ENCODE measurements around the gene DERL2.

DERL2 gene

GRCh38 chr17:5513628-5514027 is 27.6 kb upstream of the DERL2 start:
- Histone ChIP-seq H3K27ac (ENCODE audit: insufficient read depth in 1 of 2, low read depth in 1 of 2, low read length in 2 of 2, poor library complexity in 1 of 2, severe bottlenecking in 2 of 2) (no peak overlapping the region), H3K9me3 (ENCODE audit: control extremely low read depth in 1 of 5, control insufficient read depth in 4 of 5, insufficient read depth in 2 of 5, low read depth in 1 of 5, low read length in 4 of 5) (no peaks in the 10 kb centered on the region), H3K36me3 (ENCODE audit: control insufficient read depth in 4 of 4, insufficient read depth in 4 of 4, low read length in 3 of 4) (peaks cover 3 to 22% (median 7%) of the 10 kb centered on the region in 4 experiments), H3K4me3 (ENCODE audit: control insufficient read depth in 1 of 7, extremely low read depth in 1 of 7, insufficient read depth in 4 of 7, low read depth in 2 of 7, low read length in 6 of 7) (no peak overlapping the region), H3K4me1 (ENCODE audit: control extremely low read depth in 1 of 4, control insufficient read depth in 4 of 4, insufficient read depth in 4 of 4, low read length in 3 of 4) (no peaks in the 10 kb centered on the region), H3K27me3 (replicated peaks in 2 of 5; ENCODE audit: control insufficient read depth in 4 of 5, insufficient read depth in 5 of 5, low read length in 4 of 5) (no peaks in the 10 kb centered on the region)
- DNase-seq = peak in 2 of 3 donors; percentile 27 to 30
- POLR2A ChIA-PET = no interaction called here
- CTCF ChIA-PET = no interaction called here
- WGBS (ENCODE audit: insufficient coverage) = 100% methylated on average over 3 of the region's 7 CpGs

- no peak overlapping the region for H3K27ac ChIP-seq (ENCODE audit: insufficient read depth in 1 of 2, low read depth in 1 of 2, low read length in 2 of 2, poor library complexity in 1 of 2, severe bottlenecking in 2 of 2)
- CTCF ChIA-PET = interaction anchor here (0.6 kb wide), 1 partner anchor 131 kb away, joined by 3 read pairs; no protein-coding TSS in a partner anchor
- POLR2A ChIA-PET = no interaction called here
- 93% methylated on average over 10 of the region's 17 CpGs for WGBS (ENCODE audit: insufficient coverage)
- H3K4me1 ChIP-seq (ENCODE audit: control extremely low read depth in 1 of 4, control insufficient read depth in 4 of 4, insufficient read depth in 4 of 4, low read length in 3 of 4) = no peaks in the 10 kb centered on the region
- H3K27me3 ChIP-seq (replicated peaks in 2 of 5; ENCODE audit: control insufficient read depth in 4 of 5, insufficient read depth in 5 of 5, low read length in 4 of 5) = no peaks in the 10 kb centered on the region
- no peak overlapping the region for H3K4me3 ChIP-seq (ENCODE audit: control insufficient read depth in 1 of 7, extremely low read depth in 1 of 7, insufficient read depth in 4 of 7, low read depth in 2 of 7, low read length in 6 of 7)
- H3K36me3 ChIP-seq (ENCODE audit: control insufficient read depth in 4 of 4, insufficient read depth in 4 of 4, low read length in 3 of 4) = peaks cover 3 to 17% (median 7%) of the 10 kb centered on the region in 4 experiments
- DNase-seq = peak in 2 of 3 donors; percentile 34 to 57
- H3K9me3 ChIP-seq (ENCODE audit: control extremely low read depth in 1 of 5, control insufficient read depth in 4 of 5, insufficient read depth in 2 of 5, low read depth in 1 of 5, low read length in 4 of 5) = no peaks in the 10 kb centered on the region
These were observed 25.6 kb upstream of the DERL2 start for GRCh38 chr17:5511401-5512225.

GRCh38 chr17:5510771-5511170 is 24.8 kb upstream of the DERL2 start:
- no peak for DNase-seq
- H3K36me3 ChIP-seq (ENCODE audit: control insufficient read depth in 4 of 4, insufficient read depth in 4 of 4, low read length in 3 of 4) = peaks cover 2 to 9% (median 6%) of the 10 kb centered on the region in 4 experiments
- no peaks in the 10 kb centered on the region for H3K4me1 ChIP-seq (ENCODE audit: control extremely low read depth in 1 of 4, control insufficient read depth in 4 of 4, insufficient read depth in 4 of 4, low read length in 3 of 4)
- no peak overlapping the region for H3K27ac ChIP-seq (ENCODE audit: insufficient read depth in 1 of 2, low read depth in 1 of 2, low read length in 2 of 2, poor library complexity in 1 of 2, severe bottlenecking in 2 of 2)
- no peaks in the 10 kb centered on the region for H3K9me3 ChIP-seq (ENCODE audit: control extremely low read depth in 1 of 5, control insufficient read depth in 4 of 5, insufficient read depth in 2 of 5, low read depth in 1 of 5, low read length in 4 of 5)
- ChIA-PET CTCF (no interaction called here), POLR2A (no interaction called here)
- H3K4me3 ChIP-seq (ENCODE audit: control insufficient read depth in 1 of 7, extremely low read depth in 1 of 7, insufficient read depth in 4 of 7, low read depth in 2 of 7, low read length in 6 of 7) = no peak overlapping the region
- 96% methylated on average over 4 of the region's 8 CpGs for WGBS (ENCODE audit: insufficient coverage)
- no peaks in the 10 kb centered on the region for H3K27me3 ChIP-seq (replicated peaks in 2 of 5; ENCODE audit: control insufficient read depth in 4 of 5, insufficient read depth in 5 of 5, low read length in 4 of 5)

- DNase-seq = no peak
- Histone ChIP-seq H3K9me3 (ENCODE audit: control extremely low read depth in 1 of 5, control insufficient read depth in 4 of 5, insufficient read depth in 2 of 5, low read depth in 1 of 5, low read length in 4 of 5) (no peaks in the 10 kb centered on the region), H3K27ac (ENCODE audit: insufficient read depth in 1 of 2, low read depth in 1 of 2, low read length in 2 of 2, poor library complexity in 1 of 2, severe bottlenecking in 2 of 2) (no peak overlapping the region), H3K36me3 (ENCODE audit: control insufficient read depth in 4 of 4, insufficient read depth in 4 of 4, low read length in 3 of 4) (peaks cover under 1 to 6% (median 3%) of the 10 kb centered on the region in 4 experiments), H3K4me3 (ENCODE audit: control insufficient read depth in 1 of 7, extremely low read depth in 1 of 7, insufficient read depth in 4 of 7, low read depth in 2 of 7, low read length in 6 of 7) (no peak overlapping the region), H3K27me3 (replicated peaks in 2 of 5; ENCODE audit: control insufficient read depth in 4 of 5, insufficient read depth in 5 of 5, low read length in 4 of 5) (no peaks in the 10 kb centered on the region), H3K4me1 (ENCODE audit: control extremely low read depth in 1 of 4, control insufficient read depth in 4 of 4, insufficient read depth in 4 of 4, low read length in 3 of 4) (no peaks in the 10 kb centered on the region)
- CTCF ChIA-PET = interaction anchor here (1.3 kb wide), 1 partner anchor 17 kb away, joined by 3 read pairs; no protein-coding TSS in a partner anchor
- 98% methylated on average over 6 of the region's 8 CpGs for WGBS (ENCODE audit: insufficient coverage)
- POLR2A ChIA-PET = no interaction called here
These were observed 23.5 kb upstream of the DERL2 start for GRCh38 chr17:5509482-5509881.

GRCh38 chr17:5508810-5509209 is 22.8 kb upstream of the DERL2 start:
- Histone ChIP-seq H3K4me3 (ENCODE audit: control insufficient read depth in 1 of 7, extremely low read depth in 1 of 7, insufficient read depth in 4 of 7, low read depth in 2 of 7, low read length in 6 of 7) (no peak overlapping the region), H3K4me1 (ENCODE audit: control extremely low read depth in 1 of 4, control insufficient read depth in 4 of 4, insufficient read depth in 4 of 4, low read length in 3 of 4) (no peaks in the 10 kb centered on the region), H3K27me3 (replicated peaks in 2 of 5; ENCODE audit: control insufficient read depth in 4 of 5, insufficient read depth in 5 of 5, low read length in 4 of 5) (no peaks in the 10 kb centered on the region), H3K9me3 (ENCODE audit: control extremely low read depth in 1 of 5, control insufficient read depth in 4 of 5, insufficient read depth in 2 of 5, low read depth in 1 of 5, low read length in 4 of 5) (no peaks in the 10 kb centered on the region), H3K36me3 (ENCODE audit: control insufficient read depth in 4 of 4, insufficient read depth in 4 of 4, low read length in 3 of 4) (peaks cover 0 to 2% (median under 1%) of the 10 kb centered on the region in 4 experiments), H3K27ac (ENCODE audit: insufficient read depth in 1 of 2, low read depth in 1 of 2, low read length in 2 of 2, poor library complexity in 1 of 2, severe bottlenecking in 2 of 2) (no peak overlapping the region)
- no peak for DNase-seq
- 78% methylated on average over 4 of the region's 4 CpGs for WGBS (ENCODE audit: insufficient coverage)
- ChIA-PET POLR2A (no interaction called here), CTCF (interaction anchor here (1.3 kb wide), 1 partner anchor 18 kb away, joined by 3 read pairs; no protein-coding TSS in a partner anchor)

- 98% methylated on average over 5 of the region's 5 CpGs for WGBS (ENCODE audit: insufficient coverage)
- no peaks in the 10 kb centered on the region for H3K9me3 ChIP-seq (ENCODE audit: control extremely low read depth in 1 of 5, control insufficient read depth in 4 of 5, insufficient read depth in 2 of 5, low read depth in 1 of 5, low read length in 4 of 5)
- peaks cover 0 to 1% (median under 1%) of the 10 kb centered on the region in 4 experiments for H3K4me1 ChIP-seq (ENCODE audit: control extremely low read depth in 1 of 4, control insufficient read depth in 4 of 4, insufficient read depth in 4 of 4, low read length in 3 of 4)
- no peak for DNase-seq
- H3K27me3 ChIP-seq (replicated peaks in 2 of 5; ENCODE audit: control insufficient read depth in 4 of 5, insufficient read depth in 5 of 5, low read length in 4 of 5) = no peaks in the 10 kb centered on the region
- POLR2A ChIA-PET = no interaction called here
- no peak overlapping the region for H3K4me3 ChIP-seq (ENCODE audit: control insufficient read depth in 1 of 7, extremely low read depth in 1 of 7, insufficient read depth in 4 of 7, low read depth in 2 of 7, low read length in 6 of 7)
- H3K36me3 ChIP-seq (ENCODE audit: control insufficient read depth in 4 of 4, insufficient read depth in 4 of 4, low read length in 3 of 4) = peaks cover 0 to 2% (median 0%) of the 10 kb centered on the region in 4 experiments
- H3K27ac ChIP-seq (ENCODE audit: insufficient read depth in 1 of 2, low read depth in 1 of 2, low read length in 2 of 2, poor library complexity in 1 of 2, severe bottlenecking in 2 of 2) = no peak overlapping the region
- CTCF ChIA-PET = interaction anchor here (0.7 kb wide), 1 partner anchor 53 kb away, joined by 4 read pairs; no protein-coding TSS in a partner anchor
These were observed 20.3 kb upstream of the DERL2 start for GRCh38 chr17:5506307-5506706.

GRCh38 chr17:5502552-5502951 is 16.6 kb upstream of the DERL2 start:
- ChIA-PET CTCF (interaction anchor here (1.1 to 1.2 kb wide), 2 partner anchors 15 to 16 kb away, joined by 3 read pairs; partner anchors contain the start of gene MIS12), POLR2A (no interaction called here)
- no peak overlapping the region for H3K27ac ChIP-seq (ENCODE audit: insufficient read depth in 1 of 2, low read depth in 1 of 2, low read length in 2 of 2, poor library complexity in 1 of 2, severe bottlenecking in 2 of 2)
- H3K27me3 ChIP-seq (replicated peaks in 2 of 5; ENCODE audit: control insufficient read depth in 4 of 5, insufficient read depth in 5 of 5, low read length in 4 of 5) = peaks cover 0 to 11% (median 0%) of the 10 kb centered on the region in 5 experiments
- no peak for DNase-seq
- H3K9me3 ChIP-seq (ENCODE audit: control extremely low read depth in 1 of 5, control insufficient read depth in 4 of 5, insufficient read depth in 2 of 5, low read depth in 1 of 5, low read length in 4 of 5) = no peaks in the 10 kb centered on the region
- no peaks in the 10 kb centered on the region for H3K36me3 ChIP-seq (ENCODE audit: control insufficient read depth in 4 of 4, insufficient read depth in 4 of 4, low read length in 3 of 4)
- WGBS (ENCODE audit: insufficient coverage) = 96% methylated on average over 4 of the region's 4 CpGs
- H3K4me3 ChIP-seq (ENCODE audit: control insufficient read depth in 1 of 7, extremely low read depth in 1 of 7, insufficient read depth in 4 of 7, low read depth in 2 of 7, low read length in 6 of 7) = no peak overlapping the region
- H3K4me1 ChIP-seq (ENCODE audit: control extremely low read depth in 1 of 4, control insufficient read depth in 4 of 4, insufficient read depth in 4 of 4, low read length in 3 of 4) = peaks cover 0 to 17% (median 14%) of the 10 kb centered on the region in 4 experiments

All from common myeloid progenitor, CD34-positive (primary cell).